A549 (cell line): ENCODE measurements around the gene PITPNC1.
"Not testable (repeated sequence)": the region's sequence is repeated elsewhere in the genome, so short reads cannot be mapped to it uniquely, and the experiment has no call there.

ENCODE experiments used
- CHD2 ChIP-seq: fragments of 150-350 bp; IDR thresholded peaks from 2 replicates; pipeline ENCODE4 v1.6.1; 2014; ENCODE audit warnings: low read length; ENCODE audit not compliant: partially characterized antibody
- CTCF ChIP-seq: fragments of >200 bp; sonication (Bioruptor Twin); formaldehyde crosslinking; IDR thresholded peaks from 3 replicates; pipeline ENCODE4 v1.5.1; 2016
- EP300 ChIP-seq, 2 experiments: fragments of >200 bp; sonication (Bioruptor Twin); formaldehyde crosslinking; IDR thresholded peaks; 2 replicates in 1 of 2; 3 replicates in 1 of 2; pipeline ENCODE4 v1.6.1; 2016 to 2017
- ESRRA ChIP-seq: fragments of 150-350 bp; IDR thresholded peaks from 2 replicates; pipeline ENCODE4 v1.6.1; 2014; ENCODE audit warnings: mild to moderate bottlenecking, low read length, borderline replicate concordance
- HOXA7 ChIP-seq: fragments of 250-450 bp; sonication (Bioruptor Pico); IDR thresholded peaks from 2 replicates; pipeline ENCODE4 v1.5.0; 2020; ENCODE audit warnings: mild to moderate bottlenecking, moderate library complexity
- RFX5 ChIP-seq: fragments of 450-650 bp; IDR thresholded peaks from 2 replicates; pipeline ENCODE4 v1.7.1; 2014; ENCODE audit warnings: antibody characterized with exemption, mild to moderate bottlenecking, moderate library complexity
- TF ChIP-seq, protein P1 (sequence below): IDR thresholded peaks from 2 replicates; pipeline ENCODE4 v1.6.1; 2012
- TF ChIP-seq, protein P2 (sequence below): fragments of 200-600 bp; sonication (generic); IDR thresholded peaks from 2 replicates; pipeline ENCODE4 v1.6.1; 2016; ENCODE audit warnings: antibody characterized with exemption, mild to moderate bottlenecking, moderate library complexity
- TF ChIP-seq, protein P3 (sequence below): fragments of 150-350 bp; IDR thresholded peaks from 2 replicates; pipeline ENCODE4 v1.6.1; 2014; ENCODE audit warnings: low read depth, mild to moderate bottlenecking, low read length

DNA sequence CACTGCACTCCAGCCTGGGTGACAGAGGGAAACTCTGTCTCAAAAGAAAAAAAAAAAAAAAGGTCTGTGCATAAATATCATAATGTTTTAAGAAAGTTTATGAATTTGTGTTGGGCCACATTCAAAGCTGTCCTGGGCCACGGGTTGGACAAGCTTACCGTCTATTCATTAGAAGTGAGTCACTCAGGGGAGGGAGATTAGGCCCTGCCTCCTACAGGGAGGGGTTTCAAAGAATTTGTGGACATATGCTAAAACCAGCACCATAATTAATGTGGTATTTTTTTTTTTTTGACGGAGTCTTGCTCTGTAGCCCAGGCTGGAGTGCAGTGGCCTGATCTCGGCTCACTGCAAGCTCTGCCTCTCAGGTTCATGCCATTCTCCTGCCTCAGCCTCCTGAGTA lies 95.5 kb downstream of the PITPNC1 start:
- TF ChIP-seq, protein P1, sequence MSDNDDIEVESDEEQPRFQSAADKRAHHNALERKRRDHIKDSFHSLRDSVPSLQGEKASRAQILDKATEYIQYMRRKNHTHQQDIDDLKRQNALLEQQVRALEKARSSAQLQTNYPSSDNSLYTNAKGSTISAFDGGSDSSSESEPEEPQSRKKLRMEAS = not testable (repeated sequence)
- not testable (repeated sequence) for TF ChIP-seq CTCF; HOXA7 (CRISPR knock-in tag); EP300 (IDR thresholded peaks at IDR 0.05); ESRRA; RFX5; CHD2
- TF ChIP-seq, protein P2, sequence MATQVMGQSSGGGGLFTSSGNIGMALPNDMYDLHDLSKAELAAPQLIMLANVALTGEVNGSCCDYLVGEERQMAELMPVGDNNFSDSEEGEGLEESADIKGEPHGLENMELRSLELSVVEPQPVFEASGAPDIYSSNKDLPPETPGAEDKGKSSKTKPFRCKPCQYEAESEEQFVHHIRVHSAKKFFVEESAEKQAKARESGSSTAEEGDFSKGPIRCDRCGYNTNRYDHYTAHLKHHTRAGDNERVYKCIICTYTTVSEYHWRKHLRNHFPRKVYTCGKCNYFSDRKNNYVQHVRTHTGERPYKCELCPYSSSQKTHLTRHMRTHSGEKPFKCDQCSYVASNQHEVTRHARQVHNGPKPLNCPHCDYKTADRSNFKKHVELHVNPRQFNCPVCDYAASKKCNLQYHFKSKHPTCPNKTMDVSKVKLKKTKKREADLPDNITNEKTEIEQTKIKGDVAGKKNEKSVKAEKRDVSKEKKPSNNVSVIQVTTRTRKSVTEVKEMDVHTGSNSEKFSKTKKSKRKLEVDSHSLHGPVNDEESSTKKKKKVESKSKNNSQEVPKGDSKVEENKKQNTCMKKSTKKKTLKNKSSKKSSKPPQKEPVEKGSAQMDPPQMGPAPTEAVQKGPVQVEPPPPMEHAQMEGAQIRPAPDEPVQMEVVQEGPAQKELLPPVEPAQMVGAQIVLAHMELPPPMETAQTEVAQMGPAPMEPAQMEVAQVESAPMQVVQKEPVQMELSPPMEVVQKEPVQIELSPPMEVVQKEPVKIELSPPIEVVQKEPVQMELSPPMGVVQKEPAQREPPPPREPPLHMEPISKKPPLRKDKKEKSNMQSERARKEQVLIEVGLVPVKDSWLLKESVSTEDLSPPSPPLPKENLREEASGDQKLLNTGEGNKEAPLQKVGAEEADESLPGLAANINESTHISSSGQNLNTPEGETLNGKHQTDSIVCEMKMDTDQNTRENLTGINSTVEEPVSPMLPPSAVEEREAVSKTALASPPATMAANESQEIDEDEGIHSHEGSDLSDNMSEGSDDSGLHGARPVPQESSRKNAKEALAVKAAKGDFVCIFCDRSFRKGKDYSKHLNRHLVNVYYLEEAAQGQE = not testable (repeated sequence)
- TF ChIP-seq, protein P3, sequence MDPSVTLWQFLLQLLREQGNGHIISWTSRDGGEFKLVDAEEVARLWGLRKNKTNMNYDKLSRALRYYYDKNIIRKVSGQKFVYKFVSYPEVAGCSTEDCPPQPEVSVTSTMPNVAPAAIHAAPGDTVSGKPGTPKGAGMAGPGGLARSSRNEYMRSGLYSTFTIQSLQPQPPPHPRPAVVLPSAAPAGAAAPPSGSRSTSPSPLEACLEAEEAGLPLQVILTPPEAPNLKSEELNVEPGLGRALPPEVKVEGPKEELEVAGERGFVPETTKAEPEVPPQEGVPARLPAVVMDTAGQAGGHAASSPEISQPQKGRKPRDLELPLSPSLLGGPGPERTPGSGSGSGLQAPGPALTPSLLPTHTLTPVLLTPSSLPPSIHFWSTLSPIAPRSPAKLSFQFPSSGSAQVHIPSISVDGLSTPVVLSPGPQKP = not testable (repeated sequence)
